SK-N-SH treated with all-trans-retinoic acid at 6 μM for 48 hours (cell line): Measurements from ENCODE around the gene TIMM50.

Experiments used
- ATAC-seq: fragments of 200-7000 bp; cut with Tn5 transposase; 3 replicates; pipeline ENCODE4 v1.9.1; 2020; ENCODE audit warnings: mild to moderate bottlenecking, moderate library complexity
- ARNTL ChIP-seq: fragments of 450-650 bp; formaldehyde crosslinking; IDR thresholded peaks from 2 replicates; pipeline ENCODE4 v1.5.0; 2020; ENCODE audit warnings: low read depth, mild to moderate bottlenecking, moderate library complexity, borderline replicate concordance
- BACH2 ChIP-seq: fragments of 250-450 bp; sonication (Bioruptor Pico); IDR thresholded peaks from 2 replicates; pipeline ENCODE4 v1.9.0; 2021; ENCODE audit warnings: mild to moderate bottlenecking, borderline replicate concordance
- CREB5 ChIP-seq: fragments of 250-450 bp; sonication (Bioruptor Pico); IDR thresholded peaks from 2 replicates; pipeline ENCODE4 v1.5.1; 2020; ENCODE audit warnings: low read depth, mild to moderate bottlenecking, moderate library complexity
- CSDC2 ChIP-seq: fragments of 250-450 bp; sonication (Bioruptor Pico); IDR thresholded peaks from 2 replicates; pipeline ENCODE4 v1.5.0; 2020; ENCODE audit warnings: mild to moderate bottlenecking, moderate library complexity
- CSRNP3 ChIP-seq: fragments of 250-450 bp; sonication (Bioruptor Pico); IDR thresholded peaks from 2 replicates; pipeline ENCODE4 v1.5.1; 2021; ENCODE audit warnings: mild to moderate bottlenecking, moderate library complexity
- ESRRG ChIP-seq: fragments of 250-450 bp; sonication (Bioruptor Pico); IDR thresholded peaks from 2 replicates; pipeline ENCODE4 v1.6.1; 2021; ENCODE audit warnings: mild to moderate bottlenecking
- GLIS3 ChIP-seq: fragments of 250-450 bp; sonication (Bioruptor Pico); IDR thresholded peaks from 2 replicates; pipeline ENCODE4 v1.5.0; 2020; ENCODE audit warnings: mild to moderate bottlenecking, moderate library complexity
- ISL1 ChIP-seq: fragments of 250-450 bp; sonication (Bioruptor Pico); IDR thresholded peaks from 2 replicates; pipeline ENCODE4 v2.1.2; 2022; ENCODE audit warnings: mild to moderate bottlenecking, moderate library complexity
- OSR1 ChIP-seq: fragments of 250-450 bp; sonication (Bioruptor Pico); IDR thresholded peaks from 2 replicates; pipeline ENCODE4 v1.8.0; 2022; ENCODE audit warnings: moderate library complexity, mild to moderate bottlenecking, inconsistent platforms
- PATZ1 ChIP-seq: fragments of 250-450 bp; sonication (Bioruptor Pico); IDR thresholded peaks from 2 replicates; pipeline ENCODE4 v1.8.0; 2020; ENCODE audit warnings: mild to moderate bottlenecking, moderate library complexity, borderline replicate concordance
- PPARA ChIP-seq: fragments of 250-450 bp; sonication (Bioruptor Pico); IDR thresholded peaks from 2 replicates; pipeline ENCODE4 v1.5.0; 2020; ENCODE audit warnings: mild to moderate bottlenecking, borderline replicate concordance
- SNAI2 ChIP-seq: fragments of 250-450 bp; sonication (Bioruptor Pico); IDR thresholded peaks from 2 replicates; pipeline ENCODE4 v1.5.0; 2020; ENCODE audit warnings: mild to moderate bottlenecking, moderate library complexity
- TCF4 ChIP-seq: fragments of 250-450 bp; sonication (Bioruptor Pico); IDR thresholded peaks from 2 replicates; pipeline ENCODE4 v1.8.0; 2021; ENCODE audit warnings: mild to moderate bottlenecking, moderate library complexity, borderline replicate concordance
- TOX ChIP-seq: fragments of 250-450 bp; sonication (Bioruptor Pico); IDR thresholded peaks from 2 replicates; pipeline ENCODE4 v1.8.0; 2021; ENCODE audit warnings: mild to moderate bottlenecking, moderate library complexity, borderline replicate concordance
- ZC3H10 ChIP-seq: fragments of 250-450 bp; sonication (Bioruptor Pico); IDR thresholded peaks from 2 replicates; pipeline ENCODE4 v1.5.1; 2021; ENCODE audit warnings: mild to moderate bottlenecking, moderate library complexity
- ZFP3 ChIP-seq: fragments of 250-450 bp; sonication (Bioruptor Pico); IDR thresholded peaks from 2 replicates; pipeline ENCODE4 v1.5.0; 2020; ENCODE audit warnings: mild to moderate bottlenecking, moderate library complexity
- ZFP30 ChIP-seq: fragments of 450-650 bp; formaldehyde crosslinking; IDR thresholded peaks from 2 replicates; pipeline ENCODE4 v1.5.0; 2022; ENCODE audit warnings: mild to moderate bottlenecking, moderate library complexity
- ZNF565 ChIP-seq: fragments of 450-650 bp; formaldehyde crosslinking; conservative IDR thresholded peaks from 2 replicates; pipeline ENCODE4 v1.5.0; 2020; ENCODE audit warnings: low read depth, mild to moderate bottlenecking, moderate library complexity
- ZNF70 ChIP-seq: fragments of 450-650 bp; formaldehyde crosslinking; IDR thresholded peaks from 2 replicates; pipeline ENCODE4 v1.5.0; 2020; ENCODE audit warnings: mild to moderate bottlenecking, moderate library complexity
- ZNF8 ChIP-seq: fragments of 450-650 bp; formaldehyde crosslinking; IDR thresholded peaks from 2 replicates; pipeline ENCODE4 v1.5.0; 2020; ENCODE audit warnings: mild to moderate bottlenecking, moderate library complexity
- TF ChIP-seq, protein P1 (sequence below): fragments of 250-450 bp; sonication (Bioruptor Pico); IDR thresholded peaks from 2 replicates; pipeline ENCODE4 v1.8.0; 2021; ENCODE audit warnings: low read depth, mild to moderate bottlenecking, moderate library complexity, borderline replicate concordance
- TF ChIP-seq, protein P2 (sequence below): fragments of 250-450 bp; sonication (Bioruptor Pico); IDR thresholded peaks from 2 replicates; pipeline ENCODE4 v1.5.0; 2020; ENCODE audit warnings: mild to moderate bottlenecking, moderate library complexity

TIMM50 gene

GRCh38 chr19:39508629-39509028 is 28.0 kb downstream of the TIMM50 start:
- ATAC-seq: no peak
- TF ChIP-seq, protein P1, sequence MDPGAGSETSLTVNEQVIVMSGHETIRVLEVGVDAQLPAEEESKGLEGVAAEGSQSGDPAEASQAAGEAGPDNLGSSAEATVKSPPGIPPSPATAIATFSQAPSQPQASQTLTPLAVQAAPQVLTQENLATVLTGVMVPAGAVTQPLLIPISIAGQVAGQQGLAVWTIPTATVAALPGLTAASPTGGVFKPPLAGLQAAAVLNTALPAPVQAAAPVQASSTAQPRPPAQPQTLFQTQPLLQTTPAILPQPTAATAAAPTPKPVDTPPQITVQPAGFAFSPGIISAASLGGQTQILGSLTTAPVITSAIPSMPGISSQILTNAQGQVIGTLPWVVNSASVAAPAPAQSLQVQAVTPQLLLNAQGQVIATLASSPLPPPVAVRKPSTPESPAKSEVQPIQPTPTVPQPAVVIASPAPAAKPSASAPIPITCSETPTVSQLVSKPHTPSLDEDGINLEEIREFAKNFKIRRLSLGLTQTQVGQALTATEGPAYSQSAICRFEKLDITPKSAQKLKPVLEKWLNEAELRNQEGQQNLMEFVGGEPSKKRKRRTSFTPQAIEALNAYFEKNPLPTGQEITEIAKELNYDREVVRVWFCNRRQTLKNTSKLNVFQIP (CRISPR knock-in tag): no peak
- TF ChIP-seq ARNTL (no peak), GLIS3 (CRISPR knock-in tag) (no peak), ZNF8 (no peak), CSRNP3 (CRISPR knock-in tag) (no peak), ZFP30 (CRISPR knock-in tag) (no peak), ZNF70 (CRISPR knock-in tag) (no peak), PPARA (CRISPR knock-in tag) (no peak), SNAI2 (CRISPR knock-in tag) (no peak), ZC3H10 (CRISPR knock-in tag) (no peak), ISL1 (CRISPR knock-in tag) (no peak), OSR1 (CRISPR knock-in tag) (no peak), CREB5 (CRISPR knock-in tag) (no peak), ZFP3 (CRISPR knock-in tag) (no peak), PATZ1 (no peak), CSDC2 (CRISPR knock-in tag) (no peak), TOX (CRISPR knock-in tag) (no peak)
- TF ChIP-seq, protein P2, sequence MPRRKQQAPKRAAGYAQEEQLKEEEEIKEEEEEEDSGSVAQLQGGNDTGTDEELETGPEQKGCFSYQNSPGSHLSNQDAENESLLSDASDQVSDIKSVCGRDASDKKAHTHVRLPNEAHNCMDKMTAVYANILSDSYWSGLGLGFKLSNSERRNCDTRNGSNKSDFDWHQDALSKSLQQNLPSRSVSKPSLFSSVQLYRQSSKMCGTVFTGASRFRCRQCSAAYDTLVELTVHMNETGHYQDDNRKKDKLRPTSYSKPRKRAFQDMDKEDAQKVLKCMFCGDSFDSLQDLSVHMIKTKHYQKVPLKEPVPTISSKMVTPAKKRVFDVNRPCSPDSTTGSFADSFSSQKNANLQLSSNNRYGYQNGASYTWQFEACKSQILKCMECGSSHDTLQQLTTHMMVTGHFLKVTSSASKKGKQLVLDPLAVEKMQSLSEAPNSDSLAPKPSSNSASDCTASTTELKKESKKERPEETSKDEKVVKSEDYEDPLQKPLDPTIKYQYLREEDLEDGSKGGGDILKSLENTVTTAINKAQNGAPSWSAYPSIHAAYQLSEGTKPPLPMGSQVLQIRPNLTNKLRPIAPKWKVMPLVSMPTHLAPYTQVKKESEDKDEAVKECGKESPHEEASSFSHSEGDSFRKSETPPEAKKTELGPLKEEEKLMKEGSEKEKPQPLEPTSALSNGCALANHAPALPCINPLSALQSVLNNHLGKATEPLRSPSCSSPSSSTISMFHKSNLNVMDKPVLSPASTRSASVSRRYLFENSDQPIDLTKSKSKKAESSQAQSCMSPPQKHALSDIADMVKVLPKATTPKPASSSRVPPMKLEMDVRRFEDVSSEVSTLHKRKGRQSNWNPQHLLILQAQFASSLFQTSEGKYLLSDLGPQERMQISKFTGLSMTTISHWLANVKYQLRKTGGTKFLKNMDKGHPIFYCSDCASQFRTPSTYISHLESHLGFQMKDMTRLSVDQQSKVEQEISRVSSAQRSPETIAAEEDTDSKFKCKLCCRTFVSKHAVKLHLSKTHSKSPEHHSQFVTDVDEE (CRISPR knock-in tag): no peak
- TF ChIP-seq, all 23 proteins: peak for 0

DNA sequence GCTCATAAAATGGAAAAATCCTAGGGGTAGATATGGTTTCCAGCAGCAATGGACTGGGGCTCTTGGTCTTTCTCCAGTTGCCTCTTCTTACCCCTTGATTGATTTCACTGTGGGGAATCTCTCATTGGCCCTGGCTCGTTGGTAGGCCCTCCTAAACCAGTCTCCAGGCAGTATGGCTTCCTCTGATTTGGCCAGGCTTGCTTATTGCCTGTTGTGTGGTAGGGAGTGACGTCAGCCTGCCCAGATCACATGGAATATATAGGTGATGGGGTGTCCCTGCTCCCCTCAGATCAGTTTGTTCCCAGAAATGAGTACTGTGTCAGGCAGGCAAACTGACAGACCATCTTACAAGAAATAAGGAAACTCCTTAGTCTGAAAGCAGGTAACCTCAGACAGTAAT is 28.6 kb downstream of the TIMM50 start:
- TF ChIP-seq PATZ1 (no peak), ZNF565 (CRISPR knock-in tag) (no peak), BACH2 (CRISPR knock-in tag) (no peak), ZFP3 (CRISPR knock-in tag) (no peak), TCF4 (CRISPR knock-in tag) (no peak), ARNTL (no peak), ISL1 (CRISPR knock-in tag) (no peak), OSR1 (CRISPR knock-in tag) (no peak), ESRRG (CRISPR knock-in tag) (no peak), GLIS3 (CRISPR knock-in tag) (no peak), ZNF8 (no peak), PPARA (CRISPR knock-in tag) (no peak), CREB5 (CRISPR knock-in tag) (no peak)
- TF ChIP-seq, protein P1 (CRISPR knock-in tag): no peak
- TF ChIP-seq, protein P2 (CRISPR knock-in tag): no peak
- TF ChIP-seq, all 23 proteins: peak for 0
- no peak for ATAC-seq
